ENCODE measurements around the gene MED12L.

GRCh38 chr3:151434151-151434890 is 348.9 kb downstream of the MED12L start:
- TF ChIP-seq CTCF (IDR thresholded peaks at IDR 0.05; ENCODE audit: insufficient read depth, low read length) (no peak), REST (IDR thresholded peaks at IDR 0.05; ENCODE audit: insufficient replicate concordance, low read depth) (no peak), GABPA (IDR thresholded peaks at IDR 0.05; ENCODE audit: low read depth) (no peak), POLR2AphosphoS5 (IDR thresholded peaks at IDR 0.05; ENCODE audit: low read depth) (no peak), SPI1 (IDR thresholded peaks at IDR 0.05; ENCODE audit: borderline replicate concordance, low read depth) (no peak)
